Tibial artery (tissue), 4 donors: ENCODE measurements around the gene PUM2.
A peak's percentile ranks its signal among the peaks of the same experiment; 100 is the strongest.

Source experiments
- DNase-seq, 2 donors: peaks; one replicate each; pipeline ENCODE4 v3.0.0-alpha.2; 2019
- H3K27ac ChIP-seq, 2 donors: fragments of 200-600 bp; sonication (generic) in 1 of 2; 1 replicate in 1 of 2; 2 replicates in 1 of 2; pipeline ENCODE4 v1.5.1; 2018 to 2019; ENCODE audit warnings: mild to moderate bottlenecking in 1 of 2
- H3K27me3 ChIP-seq, 2 donors: fragments of 200-600 bp; sonication (generic) in 1 of 2; one replicate each; pipeline versions ENCODE4 v1.5.1 to v1.6.0; 2016 to 2019
- H3K36me3 ChIP-seq, 3 donors: fragments of 200-600 bp; sonication (generic) in 2 of 3; one replicate each; pipeline ENCODE4 v1.5.1; 2016 to 2019; ENCODE audit warnings: mild to moderate bottlenecking in 2 of 3
- H3K4me1 ChIP-seq, 4 donors: fragments of 200-600 bp; sonication (generic) in 2 of 4; 1 replicate in 3 of 4; 2 replicates in 1 of 4; pipeline ENCODE4 v1.5.1; 2016 to 2019
- H3K4me3 ChIP-seq, 2 donors: fragments of 200-600 bp; sonication (generic) in 1 of 2; 1 replicate in 1 of 2; 2 replicates in 1 of 2; pipeline ENCODE4 v1.5.1; 2018 to 2019; ENCODE audit warnings: mild to moderate bottlenecking in 2 of 2
- H3K9me3 ChIP-seq, 3 donors: fragments of 200-600 bp; sonication (generic) in 1 of 3; one replicate each; pipeline ENCODE4 v1.5.1; 2016 to 2019
- CTCF ChIP-seq, 2 experiments: fragments of 200-600 bp in 1 of 2; fragments of 450-650 bp in 1 of 2; IDR thresholded peaks; one replicate each; pipeline ENCODE4 v1.5.1; 2017 to 2019; ENCODE audit warnings: antibody characterized with exemption in 2 of 2, mild to moderate bottlenecking in 1 of 2, moderate library complexity in 1 of 2
- intact Hi-C: fragments of 100-400 bp; cut with DNase I; formaldehyde crosslinking; loops from one replicate; pipeline ENCODE4 v1.15.0; 2023; ENCODE audit warnings: low total_unique reads

The PUM2 gene

GRCh38 chr2:20223407-20224163 lies 127.1 kb downstream of the PUM2 start:
- no peak for TF ChIP-seq CTCF (IDR thresholded peaks at IDR 0.05)
- no peak for DNase-seq
- H3K9me3 ChIP-seq: no peaks in the 10 kb centered on the region
- peaks cover 0 to 34% of the 10 kb centered on the region in 2 donors for H3K27me3 ChIP-seq
- H3K4me3 ChIP-seq: peak overlapping the region; percentile 50 to 64
- no peak overlapping the region for H3K27ac ChIP-seq
- no peaks in the 10 kb centered on the region for H3K36me3 ChIP-seq
- intact Hi-C loops: loop anchor here (10.0 kb wide), 1 partner anchor 89 kb away; no protein-coding TSS in a partner anchor
- peaks cover 0 to 37% (median 24%) of the 10 kb centered on the region in 4 donors for H3K4me1 ChIP-seq

GRCh38 chr2:20222769-20223406 lies 127.8 kb downstream of the PUM2 start:
- intact Hi-C loops: loop anchor here (10.0 kb wide), 1 partner anchor 88 kb away; no protein-coding TSS in a partner anchor
- Histone ChIP-seq H3K36me3 (no peaks in the 10 kb centered on the region), H3K9me3 (no peaks in the 10 kb centered on the region), H3K27ac (no peak overlapping the region), H3K27me3 (peaks cover 0 to 27% of the 10 kb centered on the region in 2 donors), H3K4me3 (peak overlapping the region; percentile 50 to 64), H3K4me1 (peaks cover 0 to 37% (median 24%) of the 10 kb centered on the region in 4 donors)
- TF ChIP-seq CTCF (IDR thresholded peaks at IDR 0.05): no peak
- no peak for DNase-seq

DNA sequence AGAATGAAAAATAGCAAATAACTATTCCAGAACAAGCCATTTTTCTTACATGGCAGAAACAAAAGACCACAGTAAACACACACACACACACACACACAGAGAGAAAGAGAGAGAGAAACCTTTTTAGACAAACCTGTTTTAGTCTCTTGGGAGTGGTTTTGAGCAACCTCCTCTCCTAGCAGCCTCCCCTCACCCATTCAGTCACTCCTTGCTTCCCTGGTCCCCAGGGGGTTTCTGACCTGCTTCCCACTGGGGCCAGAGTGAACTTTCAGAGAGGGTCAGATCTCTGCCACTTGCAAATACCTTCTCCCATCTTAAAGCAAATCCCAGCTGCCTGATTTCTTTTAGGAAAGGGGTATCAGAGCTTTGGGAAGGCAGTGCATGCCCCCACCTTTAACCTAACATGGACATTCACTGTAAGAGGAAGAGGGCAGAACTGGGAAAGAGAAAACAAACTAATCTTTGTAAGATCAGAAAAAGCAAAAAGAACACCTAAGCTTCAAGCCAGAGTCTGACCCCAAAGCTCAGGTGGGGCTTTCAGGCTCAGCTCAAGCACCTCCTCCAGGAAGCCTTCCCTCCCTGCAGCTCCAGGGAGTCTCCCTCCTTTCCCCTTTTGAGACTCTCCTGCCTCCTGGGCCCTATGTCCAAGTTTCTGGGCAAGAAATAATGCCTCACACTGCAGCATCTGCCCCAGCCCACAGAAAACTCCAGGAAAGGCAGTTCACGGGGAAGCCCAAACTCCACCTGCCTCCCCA lies 128.5 kb downstream of the PUM2 start:
- no peak for TF ChIP-seq CTCF (IDR thresholded peaks at IDR 0.05)
- Histone ChIP-seq H3K36me3 (no peaks in the 10 kb centered on the region), H3K27me3 (peaks cover 0 to 21% of the 10 kb centered on the region in 2 donors), H3K4me1 (peaks cover 0 to 37% (median 24%) of the 10 kb centered on the region in 4 donors), H3K27ac (no peak overlapping the region), H3K4me3 (no peak overlapping the region), H3K9me3 (no peaks in the 10 kb centered on the region)
- DNase-seq: no peak
- intact Hi-C loops: loop anchor here (10.0 kb wide), 1 partner anchor 87 kb away; no protein-coding TSS in a partner anchor

DNA sequence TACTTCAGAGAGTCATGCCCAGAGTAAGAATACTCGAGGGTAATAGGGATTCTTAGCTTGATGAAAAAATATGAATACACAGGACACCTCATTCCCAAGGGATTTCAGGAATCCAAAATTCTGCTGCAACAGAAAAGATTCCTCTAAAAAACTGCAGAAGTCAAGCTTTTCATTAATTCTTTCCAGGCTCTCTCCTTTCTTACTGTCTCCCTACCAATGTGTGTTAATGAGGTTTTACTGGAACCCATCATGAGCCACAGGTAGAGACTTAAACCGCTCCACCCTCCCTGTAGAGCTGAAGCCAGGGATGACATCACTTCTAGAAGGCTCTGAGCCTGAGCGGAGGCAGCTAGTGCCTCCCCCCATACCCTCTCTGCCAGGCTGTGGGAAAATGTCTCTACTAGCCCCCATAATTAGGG lies 129.1 kb downstream of the PUM2 start:
- no peak overlapping the region for H3K4me3 ChIP-seq
- no peak overlapping the region for H3K27ac ChIP-seq
- no peaks in the 10 kb centered on the region for H3K9me3 ChIP-seq
- TF ChIP-seq CTCF (IDR thresholded peaks at IDR 0.05): no peak
- peaks cover 0 to 37% (median 24%) of the 10 kb centered on the region in 4 donors for H3K4me1 ChIP-seq
- peaks cover 0 to 18% of the 10 kb centered on the region in 2 donors for H3K27me3 ChIP-seq
- no peaks in the 10 kb centered on the region for H3K36me3 ChIP-seq
- DNase-seq: no peak
- intact Hi-C loops: loop anchor here (10.0 kb wide), 1 partner anchor 87 kb away; no protein-coding TSS in a partner anchor

- Histone ChIP-seq H3K27ac (no peak overlapping the region), H3K4me3 (no peak overlapping the region), H3K9me3 (no peaks in the 10 kb centered on the region), H3K36me3 (no peaks in the 10 kb centered on the region), H3K27me3 (peaks cover 0 to 12% of the 10 kb centered on the region in 2 donors), H3K4me1 (peaks cover 0 to 37% (median 24%) of the 10 kb centered on the region in 4 donors)
- intact Hi-C loops: loop anchor here (10.0 kb wide), 1 partner anchor 86 kb away; no protein-coding TSS in a partner anchor
- TF ChIP-seq CTCF (IDR thresholded peaks at IDR 0.05): no peak
- DNase-seq: no peak
Measured at GRCh38 chr2:20220806-20221554, 129.7 kb downstream of the PUM2 start.
